ENCODE data around the gene OR10G7.

Gene OR10G7, protein sequence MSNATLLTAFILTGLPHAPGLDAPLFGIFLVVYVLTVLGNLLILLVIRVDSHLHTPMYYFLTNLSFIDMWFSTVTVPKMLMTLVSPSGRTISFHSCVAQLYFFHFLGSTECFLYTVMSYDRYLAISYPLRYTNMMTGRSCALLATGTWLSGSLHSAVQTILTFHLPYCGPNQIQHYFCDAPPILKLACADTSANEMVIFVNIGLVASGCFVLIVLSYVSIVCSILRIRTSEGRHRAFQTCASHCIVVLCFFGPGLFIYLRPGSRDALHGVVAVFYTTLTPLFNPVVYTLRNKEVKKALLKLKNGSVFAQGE

DNA sequence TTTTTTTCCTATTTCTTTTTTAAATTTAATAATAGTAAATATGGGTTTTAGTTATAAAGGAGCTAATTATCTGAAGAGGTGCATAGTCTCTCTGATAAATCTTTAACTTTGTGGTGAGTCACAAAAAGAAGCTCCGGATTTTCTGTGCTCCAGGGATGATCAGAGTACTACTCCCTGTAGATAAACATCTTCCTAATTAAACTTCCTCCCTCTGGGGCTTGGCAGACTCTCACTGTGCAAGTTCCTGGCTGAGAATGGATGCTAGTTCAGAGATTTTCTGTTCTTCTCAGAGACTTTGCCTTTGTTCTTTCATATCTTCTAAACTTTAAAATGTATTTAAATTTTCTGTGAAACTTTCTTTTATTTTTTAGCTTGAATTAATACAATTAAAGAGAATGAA lies at the start of gene OR10G7:
TSS of gene OR10G7 (minus strand) at position 72 of the 400 bp plus-strand sequence. CDS start 2,324 bp downstream, outside the sequence.
- no peak for DNase-seq (ENCODE audit: low read depth in 2 of 2)

DNA sequence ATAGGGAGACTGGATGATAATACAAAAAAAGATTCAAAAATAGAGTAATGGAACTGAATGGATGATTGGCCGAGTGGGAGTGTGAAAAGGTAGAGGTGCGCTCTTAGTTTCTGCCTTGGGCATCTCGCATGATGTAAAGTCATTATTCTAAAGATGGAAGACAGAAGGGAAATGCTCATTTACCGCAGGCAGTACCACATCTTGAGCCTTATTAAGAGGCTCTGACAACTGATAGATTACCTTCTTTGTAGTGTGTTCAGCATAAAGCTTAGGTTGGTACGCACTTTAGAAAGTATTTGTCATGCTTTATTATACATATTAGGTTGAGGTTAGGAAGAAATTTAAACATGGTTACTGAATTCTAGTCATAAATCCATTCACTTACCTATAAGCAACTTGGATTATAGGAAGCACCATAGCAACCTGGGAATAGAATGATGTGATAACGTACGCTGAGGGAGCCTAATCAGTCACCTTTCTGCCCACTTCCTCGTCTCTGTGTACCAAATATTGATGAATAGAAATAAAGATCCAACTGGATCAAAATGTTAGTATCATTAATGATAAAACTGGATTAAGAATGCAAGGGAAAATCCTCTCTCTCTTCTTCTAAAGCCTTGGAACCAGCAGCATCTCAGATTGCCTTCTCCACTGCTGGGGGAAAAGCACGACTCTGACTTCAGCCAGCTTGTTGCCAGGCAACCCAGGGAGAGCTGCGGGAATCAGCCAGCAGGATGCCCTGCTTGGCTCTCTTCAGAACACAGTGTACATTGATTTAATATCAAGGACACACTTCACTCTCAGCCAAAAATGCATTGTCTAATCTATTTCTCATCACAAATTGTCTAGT lies 45.1 kb upstream of the OR10G7 start:
- DNase-seq (ENCODE audit: low read depth in 2 of 2), result no peak

DNA sequence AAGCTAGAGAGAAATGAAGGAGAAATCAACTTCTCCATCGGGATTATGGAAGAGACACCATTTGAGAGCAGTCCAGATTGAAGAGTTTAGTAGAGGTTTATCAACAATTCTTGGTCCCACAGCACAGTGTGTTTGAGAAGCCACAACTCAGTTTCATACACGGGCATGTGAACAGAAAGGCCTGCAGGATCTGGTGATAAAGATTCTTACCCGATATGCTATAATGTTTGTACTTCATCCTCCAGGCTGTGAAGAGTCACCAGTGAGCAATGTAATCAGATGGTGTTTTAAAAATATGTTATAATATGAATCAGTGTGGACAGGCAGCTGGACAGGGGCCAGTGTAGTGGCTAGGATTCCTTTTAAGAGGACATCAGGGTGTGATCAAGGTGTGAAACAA lies 44.5 kb upstream of the OR10G7 start:
- DNase-seq (ENCODE audit: low read depth in 2 of 2), result no peak

DNA sequence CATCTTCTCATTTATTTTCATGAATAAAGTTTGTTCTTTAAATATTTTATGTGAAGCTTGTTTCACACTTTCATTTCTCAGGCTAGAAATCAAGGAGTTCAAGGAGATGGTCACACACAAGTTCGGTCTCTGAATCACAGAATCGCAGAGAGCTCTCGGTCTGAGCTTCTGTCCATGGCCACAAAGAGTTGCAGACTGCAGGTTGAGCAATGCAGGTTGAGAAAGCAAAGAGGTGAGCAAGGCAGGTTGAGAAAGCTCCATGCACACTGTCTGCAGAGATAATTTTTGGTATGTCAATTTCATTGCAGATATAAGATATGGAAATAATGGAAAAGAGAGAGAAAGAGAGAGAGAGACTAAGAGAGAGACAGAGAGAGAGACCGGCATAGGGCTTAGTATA lies 41.2 kb upstream of the OR10G7 start:
- no peak for DNase-seq (ENCODE audit: low read depth in 2 of 2)

DNA sequence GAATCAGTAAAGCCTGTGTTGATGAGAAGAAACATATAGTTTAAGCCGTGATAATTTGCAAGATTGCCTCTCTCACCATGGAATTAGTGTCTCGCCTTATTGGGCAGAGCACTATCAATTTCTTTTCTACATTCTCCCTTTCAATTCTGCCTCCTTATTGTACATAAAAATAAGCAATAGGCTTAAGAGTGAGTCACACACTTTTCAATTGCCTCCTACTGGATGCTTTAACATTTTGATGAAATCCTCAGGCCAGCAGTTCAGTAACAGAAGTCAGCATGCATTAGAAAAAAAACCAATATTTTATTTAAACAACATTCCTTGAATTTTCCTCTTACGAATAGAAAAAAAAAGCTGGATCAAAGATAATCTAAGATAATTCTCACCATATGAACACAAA lies 40.4 kb upstream of the OR10G7 start:
- DNase-seq (ENCODE audit: low read depth in 2 of 2), result no peak

DNA sequence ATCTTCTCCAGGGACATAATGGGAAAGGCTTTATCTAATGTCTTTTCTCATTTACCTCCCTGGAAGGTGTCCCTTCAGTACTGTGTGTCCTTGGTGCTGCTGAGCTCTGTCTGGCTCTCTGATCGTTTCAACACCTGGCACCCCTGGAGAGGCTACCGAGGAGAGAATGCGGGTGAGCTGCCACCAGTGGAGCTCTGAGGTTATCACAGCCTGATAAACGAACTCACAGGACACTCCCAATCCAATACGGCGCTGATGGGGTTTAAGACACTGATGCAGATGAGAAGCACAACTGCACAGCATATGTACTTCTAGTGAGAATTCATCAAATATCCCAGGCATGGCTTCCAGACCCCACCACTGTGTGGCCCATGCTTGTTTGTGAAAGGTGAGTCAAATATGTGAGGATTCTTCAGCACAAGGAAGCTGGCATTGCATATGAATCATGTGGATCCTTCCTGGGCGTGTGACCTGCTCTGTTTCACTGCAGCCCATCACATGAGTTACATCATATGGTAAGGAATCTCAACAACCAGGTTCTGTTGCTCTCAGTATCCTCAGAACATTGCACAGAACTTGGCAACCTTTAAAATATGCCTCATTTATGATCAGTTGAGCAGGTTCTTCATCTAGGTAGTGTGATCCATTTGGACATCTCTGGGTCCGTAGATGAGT lies 39.3 kb upstream of the OR10G7 start:
- DNase-seq (ENCODE audit: low read depth in 2 of 2), result no peak

DNA sequence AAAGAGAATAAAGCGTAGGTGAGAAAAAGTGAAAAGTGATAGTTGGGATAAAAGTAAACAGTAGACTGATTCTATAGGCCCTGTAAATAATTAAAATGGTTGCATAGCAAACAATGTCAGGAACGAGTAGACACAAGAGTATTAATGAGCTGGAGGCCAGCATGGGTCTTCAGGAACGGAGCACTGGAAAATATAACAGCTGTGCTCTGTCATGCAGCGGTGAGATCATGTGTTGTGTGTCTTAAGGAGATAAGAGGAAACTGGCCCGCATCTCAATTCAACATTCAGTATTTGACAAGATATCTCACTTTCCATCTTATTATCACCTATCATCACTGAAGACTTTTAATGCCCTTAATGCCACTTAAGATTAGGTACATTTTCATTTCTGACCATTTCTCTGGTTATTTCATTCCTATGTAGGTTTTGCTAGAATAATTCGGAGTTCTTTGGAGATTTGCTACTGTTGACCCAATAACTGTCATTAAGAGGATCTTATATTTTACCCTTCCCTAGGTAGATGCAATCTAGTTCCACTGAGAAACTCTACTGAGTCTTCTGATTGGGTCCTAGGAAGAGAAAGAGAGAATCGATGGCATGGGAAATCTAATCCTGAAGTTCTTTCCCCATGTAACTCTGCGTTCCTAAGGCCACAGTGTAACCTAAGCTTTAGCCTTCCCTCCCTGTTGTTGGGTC lies 38.7 kb upstream of the OR10G7 start:
- DNase-seq (ENCODE audit: low read depth in 2 of 2), result no peak

DNA sequence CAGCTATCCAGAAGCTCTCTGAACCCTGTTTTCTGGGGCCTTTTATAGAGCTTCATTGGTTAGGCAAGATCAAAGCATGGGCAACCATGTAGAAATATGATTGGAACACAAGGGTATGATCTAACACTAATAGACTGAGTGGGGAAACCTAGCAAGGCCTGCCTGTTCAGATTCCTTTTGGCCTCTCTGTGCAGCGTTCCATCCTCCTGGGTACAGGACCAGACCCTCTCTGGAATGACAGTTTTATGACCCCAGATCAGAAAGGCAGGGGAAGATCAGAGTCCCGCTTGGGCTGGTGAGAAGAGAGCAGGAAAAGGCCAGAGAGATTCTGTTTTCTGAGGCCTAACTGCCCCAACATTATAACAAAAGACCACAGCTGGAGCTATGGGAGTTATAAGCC lies 37.5 kb upstream of the OR10G7 start:
- no peak for DNase-seq (ENCODE audit: low read depth in 2 of 2)

DNA sequence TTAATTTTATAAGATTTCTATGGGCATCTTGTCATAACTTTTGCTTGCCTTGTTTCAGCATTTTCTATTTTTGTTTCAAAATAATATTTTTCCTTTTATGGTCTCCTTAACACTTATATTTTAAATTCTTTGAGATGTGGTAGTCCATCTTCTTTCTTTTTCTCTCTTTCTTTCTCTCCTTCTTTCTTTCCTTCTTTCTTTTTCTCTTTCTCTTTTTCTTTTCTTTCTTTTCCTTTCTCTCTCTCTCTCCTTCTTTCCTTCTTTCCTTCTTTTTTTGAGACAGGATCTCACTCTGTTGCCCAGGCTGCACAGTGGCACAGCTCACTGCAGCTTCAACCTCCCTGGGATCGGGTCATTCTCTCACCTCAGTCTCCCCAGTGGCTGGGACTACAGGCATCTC lies 36.1 kb upstream of the OR10G7 start:
- no peak for DNase-seq (ENCODE audit: low read depth in 2 of 2)

DNA sequence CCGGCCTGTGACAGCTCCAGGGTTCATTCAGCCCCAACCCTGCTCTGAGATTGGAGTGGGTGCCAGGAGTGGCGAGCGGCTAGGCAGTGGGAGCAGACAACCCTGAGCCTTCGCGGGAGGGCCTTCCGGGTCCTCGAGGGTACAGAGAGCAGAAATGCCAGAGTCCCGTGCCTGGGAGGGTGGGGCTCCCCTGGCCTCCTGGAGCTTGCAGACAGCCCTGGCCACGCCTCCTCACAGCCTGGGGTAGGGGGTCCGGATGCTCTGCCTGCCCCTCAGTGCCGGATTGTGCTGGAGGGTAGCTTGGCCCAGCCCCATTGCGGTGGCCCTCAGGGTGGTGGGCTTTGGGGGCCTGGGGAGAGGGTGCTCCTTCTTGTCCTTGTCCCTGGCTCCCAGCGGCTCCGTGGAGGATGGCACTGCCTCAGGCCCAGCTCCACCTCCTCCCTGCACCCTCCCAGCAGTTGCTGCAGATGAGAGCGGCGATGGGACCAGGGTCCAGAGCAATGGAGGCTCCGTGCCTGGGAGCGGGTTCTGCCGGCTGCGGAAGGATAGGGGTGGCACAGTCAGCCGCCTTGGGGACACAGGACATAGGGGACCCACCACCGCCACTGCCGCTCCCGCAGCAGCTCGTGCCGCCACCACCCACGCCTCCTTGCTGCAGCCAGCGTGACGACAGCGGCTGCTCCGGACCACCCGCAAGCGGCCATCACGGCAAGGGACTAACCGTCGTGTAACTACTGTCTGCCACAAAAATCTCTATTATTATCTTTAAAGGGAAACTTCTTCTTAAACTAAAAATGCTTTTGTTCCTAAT lies 34.9 kb upstream of the OR10G7 start:
- DNase-seq (ENCODE audit: low read depth in 2 of 2), result no peak

DNA sequence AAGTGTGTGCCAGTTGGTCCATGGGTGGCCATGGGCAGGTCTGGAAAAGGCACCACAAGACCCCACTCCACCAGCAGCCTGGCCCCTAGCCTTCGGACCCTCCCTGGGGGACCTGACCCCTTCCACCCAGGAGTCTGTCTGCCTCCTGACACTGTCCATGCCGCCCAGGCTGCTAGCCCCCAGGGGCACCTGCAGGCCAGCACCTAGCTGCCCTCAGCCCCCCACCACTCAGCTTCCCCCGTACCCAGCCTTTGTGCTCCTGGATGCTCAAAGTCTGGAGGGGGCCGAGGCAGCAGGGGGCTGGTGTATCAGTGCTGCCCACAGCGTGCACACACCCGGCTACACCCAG lies 34.3 kb upstream of the OR10G7 start:
- no peak for DNase-seq (ENCODE audit: low read depth in 2 of 2)

DNA sequence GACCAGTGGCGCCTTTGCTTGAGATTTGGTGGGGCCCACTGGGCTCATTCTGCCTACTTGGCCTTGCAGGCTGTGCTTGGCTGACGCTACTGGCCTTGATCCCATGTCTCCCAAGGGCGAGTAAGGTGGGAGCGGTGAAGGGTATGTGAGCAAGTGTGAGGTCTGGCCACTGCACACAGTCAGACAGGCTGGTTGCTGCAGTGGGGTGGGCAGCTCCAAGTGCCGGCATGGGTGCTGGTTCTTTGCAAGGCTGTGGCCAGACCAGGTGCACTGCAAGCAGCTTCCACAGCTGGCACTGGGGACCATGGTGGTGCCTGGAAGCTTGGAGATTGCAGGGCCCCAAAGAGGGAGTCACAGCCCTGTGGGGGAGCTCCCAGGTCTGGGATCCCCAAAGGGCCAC lies 33.4 kb upstream of the OR10G7 start:
- DNase-seq (ENCODE audit: low read depth in 2 of 2), result no peak

DNA sequence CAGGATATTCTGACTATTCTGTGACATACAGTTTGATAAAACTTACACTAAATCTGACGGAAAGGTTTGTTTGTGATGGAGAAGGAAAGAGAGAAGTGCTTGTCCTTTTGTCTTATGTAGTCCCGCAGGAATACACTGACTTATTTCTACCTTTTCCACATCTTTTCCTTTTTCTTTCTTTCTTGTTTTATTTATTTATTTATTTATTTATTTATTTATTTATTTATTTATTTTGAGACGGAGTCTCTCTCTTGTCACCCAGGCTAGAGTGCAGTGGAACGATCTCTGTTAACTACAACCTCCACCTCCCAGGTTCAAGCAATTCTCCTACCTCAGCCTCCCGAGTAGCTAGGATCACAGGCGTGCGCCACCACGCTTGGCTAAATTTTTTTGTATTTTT lies 31.0 kb upstream of the OR10G7 start:
- DNase-seq (ENCODE audit: low read depth in 2 of 2), result no peak

DNA sequence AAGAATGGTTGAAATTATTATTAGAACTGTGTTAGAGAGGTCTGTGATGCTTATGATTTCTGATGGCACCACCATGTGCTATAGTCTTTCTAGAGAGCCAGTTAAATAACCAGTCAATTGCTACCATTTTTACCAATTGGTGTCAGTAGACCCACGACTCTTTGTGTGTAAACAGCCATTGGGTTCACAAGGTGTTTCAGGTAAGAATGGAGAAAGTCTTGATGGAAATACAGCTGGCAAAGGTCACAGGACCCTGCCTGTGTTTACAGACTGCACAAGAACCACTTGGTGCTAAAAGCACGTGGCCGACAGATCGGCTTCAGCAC lies 30.5 kb upstream of the OR10G7 start:
- no peak for DNase-seq (ENCODE audit: low read depth in 2 of 2)

DNA sequence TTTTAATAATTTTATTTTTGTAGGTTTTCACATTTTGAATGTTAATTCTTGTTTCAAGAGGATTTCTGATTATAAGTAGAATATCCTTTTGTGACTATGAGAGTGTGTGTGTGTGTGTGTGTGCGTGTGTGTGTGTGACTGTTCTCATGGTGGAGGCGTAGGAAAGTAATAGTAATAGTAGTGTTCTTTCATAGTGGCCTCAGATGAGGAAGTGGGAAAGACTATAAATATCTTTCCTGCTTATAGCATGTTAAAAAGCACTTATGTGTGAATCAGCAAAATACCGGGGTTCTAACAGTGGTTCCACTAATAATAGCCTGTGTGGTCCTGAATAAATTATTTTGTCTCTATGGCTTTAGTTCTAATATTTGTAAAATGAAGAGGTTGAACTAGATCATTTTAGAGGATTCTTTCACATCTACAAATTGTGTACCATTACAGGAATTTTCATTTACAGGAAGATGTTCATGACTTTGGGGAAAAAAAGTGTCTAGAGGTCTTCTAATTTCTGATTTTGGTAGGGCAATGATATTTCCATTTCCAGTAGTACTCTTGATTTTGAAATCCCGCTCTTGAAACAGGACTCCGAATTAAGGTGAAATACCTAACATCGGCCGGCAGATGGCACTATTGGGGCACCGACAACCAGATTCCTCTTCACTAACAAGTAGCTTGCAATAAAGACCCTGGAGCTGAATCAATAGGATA lies 29.9 kb upstream of the OR10G7 start:
- DNase-seq (ENCODE audit: low read depth in 2 of 2), result peak; percentile 33 to 46

DNA sequence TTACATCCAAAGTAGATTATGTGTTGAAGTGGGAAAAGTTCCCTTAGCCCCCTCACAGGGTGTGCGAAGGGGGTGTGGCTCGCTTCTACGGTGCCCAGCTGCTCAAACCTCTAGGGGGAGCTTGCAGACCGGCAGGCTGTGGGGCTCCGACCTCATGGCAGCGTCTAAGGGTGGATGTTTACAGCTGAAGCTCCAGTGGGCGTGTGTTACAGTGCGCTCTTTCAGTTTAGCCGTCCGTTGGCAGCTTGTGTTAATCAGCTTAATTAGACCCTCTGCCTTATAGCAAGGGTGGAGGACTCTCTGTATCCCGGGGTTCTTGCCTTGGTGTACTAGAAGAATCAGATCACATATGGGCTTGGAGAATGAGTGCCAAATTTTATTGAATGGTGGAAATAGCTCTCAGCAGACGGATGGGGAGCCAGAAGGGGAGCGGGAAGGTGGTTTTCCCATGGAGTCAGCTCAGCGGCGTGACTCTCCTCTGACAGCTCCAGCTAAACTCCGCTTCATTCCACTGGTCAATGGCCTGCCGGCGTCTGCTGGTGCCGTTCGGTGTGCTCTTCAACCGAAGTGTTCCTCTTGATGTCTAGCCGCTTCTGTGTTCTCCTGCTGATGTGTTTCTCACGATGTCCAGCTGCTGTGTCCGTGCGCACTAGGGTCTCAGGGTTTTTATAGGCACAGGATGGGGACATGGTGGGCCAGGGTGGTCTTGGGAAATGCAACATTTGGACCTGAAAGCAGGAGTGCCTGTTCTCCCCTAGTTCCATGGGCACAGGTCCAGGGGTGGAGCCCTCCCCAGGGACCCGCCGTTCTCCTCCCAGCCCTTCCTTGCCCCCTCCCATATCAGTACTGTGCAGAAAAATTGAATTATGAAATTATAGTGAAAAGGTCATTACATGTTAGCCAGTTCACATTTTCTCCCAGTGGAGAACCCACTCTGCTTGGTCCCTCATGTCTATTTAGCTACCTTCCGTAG lies 28.6 kb upstream of the OR10G7 start:
- DNase-seq (ENCODE audit: low read depth in 2 of 2), result peak; percentile 11 to 26

DNA sequence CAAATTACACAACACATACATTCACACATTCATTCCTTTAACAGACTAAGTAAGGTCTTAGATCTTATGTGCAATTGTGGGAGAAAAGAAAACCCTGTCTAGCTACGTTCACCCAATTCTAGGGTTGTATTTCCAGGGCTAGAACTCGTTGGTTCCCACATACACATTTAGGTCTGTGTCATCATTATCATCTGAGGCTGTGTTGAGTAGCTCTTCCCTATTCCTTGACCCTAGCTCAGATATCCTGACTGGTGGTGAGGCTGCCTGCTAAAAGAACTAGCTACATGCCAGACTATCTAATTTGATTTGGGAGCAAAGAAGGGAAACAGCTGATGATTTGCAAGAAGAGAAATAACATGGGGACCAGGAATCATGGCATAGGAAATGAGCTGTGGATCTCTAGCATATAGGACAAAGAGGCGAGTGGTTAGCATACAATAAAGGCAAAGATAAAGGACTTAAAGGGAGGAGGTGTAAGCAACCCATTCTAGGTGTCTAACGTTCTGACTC lies 27.5 kb upstream of the OR10G7 start:
- no peak for DNase-seq (ENCODE audit: low read depth in 2 of 2)

DNA sequence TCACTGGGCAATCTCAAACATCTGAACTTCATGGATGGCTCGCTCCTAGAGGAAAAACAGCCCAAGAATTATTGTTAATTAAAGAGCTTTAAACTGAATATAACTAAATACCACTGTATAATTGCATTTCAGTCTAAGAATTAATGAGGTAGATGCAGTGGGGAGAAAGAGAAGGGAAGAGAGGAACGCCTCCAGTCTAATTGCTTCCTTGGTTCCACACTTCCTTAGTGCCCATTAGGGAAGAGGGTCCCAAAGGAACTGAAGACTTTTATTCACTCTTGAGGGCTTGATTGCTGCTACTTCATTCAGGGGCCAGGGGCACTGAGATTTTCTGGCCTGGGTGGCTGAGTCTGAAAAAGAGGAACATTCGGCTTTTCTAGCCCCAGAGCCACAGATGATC lies 11.8 kb upstream of the OR10G7 start:
- no peak for DNase-seq (ENCODE audit: low read depth in 2 of 2)

DNA sequence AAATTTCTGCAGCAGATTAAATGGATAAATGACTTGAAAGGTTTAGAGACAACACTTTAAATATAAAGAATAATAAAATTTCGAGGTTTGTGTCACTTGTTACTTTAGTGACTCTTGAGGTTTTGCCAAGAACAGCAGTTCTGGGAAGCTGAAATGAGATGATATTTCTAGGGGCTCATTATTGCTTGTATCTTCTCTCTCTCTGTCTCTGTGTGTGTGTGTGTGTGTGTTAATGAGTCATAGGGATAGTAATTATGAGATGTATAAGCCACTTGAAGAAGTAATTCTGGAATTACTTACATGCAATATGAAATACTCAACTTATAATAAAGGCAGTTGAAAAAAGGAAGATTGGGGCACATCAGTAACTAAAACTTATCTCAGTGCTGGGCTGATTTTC lies 9.6 kb upstream of the OR10G7 start:
- DNase-seq (ENCODE audit: low read depth in 2 of 2), result no peak
